Keratinocyte (primary cell): ENCODE results near the gene ITPR2.

Source experiments
- CTCF ChIP-seq, 3 experiments: IDR thresholded peaks in 1 of 3; conservative IDR thresholded peaks in 1 of 3; optimal IDR thresholded peaks in 1 of 3; 2 replicates in 2 of 3; 3 replicates in 1 of 3; pipeline versions ENCODE3 to v1.5.1; 2011; ENCODE audit warnings: low read length in 3 of 3, mild to moderate bottlenecking in 3 of 3, moderate library complexity in 2 of 3, control low read depth in 1 of 3, inconsistent platforms in 1 of 3; ENCODE audit not compliant: insufficient read depth in 2 of 3; ENCODE audit errors: extremely low read depth in 1 of 3
- EZH2 ChIP-seq: IDR thresholded peaks from one replicate; pipeline ENCODE4 v1.6.1; 2012; ENCODE audit warnings: inconsistent platforms, mild to moderate bottlenecking, low read length, moderate library complexity

- no peak for TF ChIP-seq CTCF (optimal IDR thresholded peaks at IDR 0.05 in 1 of 3, IDR thresholded peaks at IDR 0.05 in 1 of 3, conservative IDR thresholded peaks at IDR 0.05 in 1 of 3; ENCODE audit: extremely low read depth in 1 of 3, insufficient read depth in 2 of 3, low read length in 3 of 3)
- no peak for TF ChIP-seq EZH2
These were observed 265.9 kb downstream of the ITPR2 start for GRCh38 chr12:26567126-26567525.
